GM18873 (cell line): ENCODE data around the gene KNG1.
A peak's percentile ranks its signal among the peaks of the same experiment; 100 is the strongest.

ENCODE experiments used
- ATAC-seq: cut with Tn5 transposase; IDR thresholded peaks from one replicate; pipeline ENCODE4 v1.9.1; 2021; ENCODE audit warnings: mild to moderate bottlenecking, moderate library complexity, moderate number of reproducible peaks; ENCODE audit not compliant: unreplicated experiment, low FRiP score

KNG1 gene

GRCh38 chr3:186772281-186772694, 55.1 kb downstream of the KNG1 start:
- ATAC-seq, result peak; percentile 9

- ATAC-seq, result peak; percentile 83
Measured at GRCh38 chr3:186772701-186773417, 55.7 kb downstream of the KNG1 start.

- ATAC-seq, result no peak
Measured at GRCh38 chr3:186775999-186776398, 58.8 kb downstream of the KNG1 start.

- no peak for ATAC-seq
Measured at GRCh38 chr3:186779204-186779603, 62.0 kb downstream of the KNG1 start.

- no peak for ATAC-seq
Measured at GRCh38 chr3:186782542-186783057, 65.4 kb downstream of the KNG1 start.

GRCh38 chr3:186783058-186783730, 66.0 kb downstream of the KNG1 start, which contains the start of gene EIF4A2:
EIF4A2 (plus strand) TSS chr3:186783577; CDS start chr3:186783611, 34 bp downstream.
- peak; percentile 43 for ATAC-seq

GRCh38 chr3:186783731-186784515, 66.8 kb downstream of the KNG1 start:
- peak; percentile 40 for ATAC-seq

GRCh38 chr3:186784820-186785494, 67.8 kb downstream of the KNG1 start:
- no peak for ATAC-seq

GRCh38 chr3:186785495-186786018, 68.4 kb downstream of the KNG1 start:
- ATAC-seq, result no peak

- ATAC-seq, result no peak
Measured at GRCh38 chr3:186786922-186787321, 69.8 kb downstream of the KNG1 start.

- no peak for ATAC-seq
Measured at GRCh38 chr3:186787642-186788481, 70.7 kb downstream of the KNG1 start.

GRCh38 chr3:186788482-186789370, 71.6 kb downstream of the KNG1 start:
- ATAC-seq, result no peak

- ATAC-seq, result no peak
Measured at GRCh38 chr3:186789554-186790260, 72.5 kb downstream of the KNG1 start.

- ATAC-seq, result no peak
Measured at GRCh38 chr3:186790261-186790981, 73.3 kb downstream of the KNG1 start.
